ENCODE data around the gene GLRA3.

DNA sequence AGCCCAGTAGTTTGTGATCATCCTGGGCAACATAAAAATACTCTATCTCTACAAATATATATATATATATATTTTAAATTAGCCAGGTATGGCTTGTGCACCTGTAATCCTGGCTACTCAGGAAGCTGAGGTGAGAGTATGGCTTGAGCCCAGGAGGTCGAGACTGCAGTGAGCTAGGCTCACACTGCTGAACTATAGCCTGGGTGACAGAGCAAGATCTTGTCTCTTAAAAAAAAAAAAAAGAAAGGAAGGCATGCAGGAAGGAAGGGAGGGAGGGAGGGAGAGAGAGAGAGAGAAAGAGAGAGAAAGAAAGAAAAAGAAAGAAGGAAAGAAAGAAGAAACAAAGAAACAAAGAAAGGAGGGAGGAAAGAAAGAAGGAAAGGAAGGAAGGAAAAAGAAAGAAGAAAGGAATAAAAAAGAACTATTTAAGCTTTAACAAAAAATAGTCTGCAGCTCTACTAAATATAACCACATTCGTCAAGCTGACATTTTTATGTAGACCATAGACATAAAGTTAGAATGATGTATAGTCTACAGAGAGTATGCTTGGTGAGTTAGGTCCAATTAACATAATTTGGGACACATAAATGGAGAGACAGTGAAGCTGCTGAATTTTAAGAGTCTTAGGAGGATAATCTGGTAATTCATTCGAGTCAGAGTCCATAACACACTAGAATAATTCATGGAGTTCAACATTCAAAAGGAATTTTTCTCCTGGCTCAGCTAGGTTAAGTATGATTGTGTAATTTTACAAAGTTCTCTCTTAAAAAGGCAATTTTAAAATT, 111.9 kb downstream of the GLRA3 start:
- TF ChIP-seq GLIS3 (CRISPR knock-in tag; IDR thresholded peaks at IDR 0.05) (no peak), ARNTL (CRISPR knock-in tag; IDR thresholded peaks at IDR 0.05; ENCODE audit: borderline replicate concordance, low read depth) (no peak), ZNF70 (CRISPR knock-in tag; IDR thresholded peaks at IDR 0.05) (no peak), SNAI2 (CRISPR knock-in tag; IDR thresholded peaks at IDR 0.05) (no peak)

Measured in SK-N-SH treated with all-trans-retinoic acid at 6 μM for 48 hours (cell line).